Heart right ventricle (tissue), 16 donors: ENCODE results near the gene TRPT1. TPM values are rescaled to one million over a fixed set of nuclear protein-coding genes. Genes with fewer than 3 reads are reported as not detected.

Experiments
- ATAC-seq, 8 donors: fragments of 200-7000 bp; cut with Tn5 transposase; one replicate each; pipeline ENCODE4 v1.9.1; 2020; ENCODE audit warnings: mild to moderate bottlenecking in 8 of 8, moderate library complexity in 8 of 8, moderate number of reproducible peaks in 1 of 8
- DNase-seq, 2 donors: peaks; one replicate each; pipeline ENCODE4 v3.0.0-alpha.2; 2020
- H3K27ac ChIP-seq, 10 donors: fragments of 200-600 bp; sonication (generic) in 2 of 10; one replicate each; pipeline versions ENCODE4 v1.5.0 to v1.8.0; 2020 to 2022; ENCODE audit warnings: mild to moderate bottlenecking in 3 of 10
- H3K27me3 ChIP-seq, 7 donors: fragments of 200-600 bp; one replicate each; pipeline ENCODE4 v1.8.0; 2021 to 2022; ENCODE audit warnings: mild to moderate bottlenecking in 2 of 7
- H3K36me3 ChIP-seq, 9 donors: fragments of 200-600 bp; sonication (generic) in 1 of 9; one replicate each; pipeline versions ENCODE4 v1.5.0 to v1.8.0; 2020 to 2022; ENCODE audit warnings: mild to moderate bottlenecking in 2 of 9
- H3K4me1 ChIP-seq, 9 donors: fragments of 200-600 bp; sonication (generic) in 1 of 9; one replicate each; pipeline versions ENCODE4 v1.5.0 to v1.8.0; 2020 to 2022; ENCODE audit warnings: mild to moderate bottlenecking in 4 of 9
- H3K4me3 ChIP-seq, 10 donors: fragments of 200-600 bp; sonication (generic) in 2 of 10; one replicate each; pipeline versions ENCODE4 v1.5.0 to v1.8.0; 2020 to 2022; ENCODE audit warnings: mild to moderate bottlenecking in 7 of 10, moderate library complexity in 2 of 10
- H3K9me3 ChIP-seq, 11 donors: fragments of 200-600 bp in 10 of 11; sonication (generic) in 2 of 11; one replicate each; pipeline versions ENCODE4 v1.5.0 to v1.8.0; 2013 to 2022; ENCODE audit warnings: mild to moderate bottlenecking in 2 of 11, control low read depth in 1 of 11, moderate library complexity in 1 of 11
- WGBS, 2 donors: extraction: QIAGEN DNeasy Blood & Tissue Kit; methylation state at CpG; one replicate each; pipeline ENCODE4 v1.1.7; 2013; ENCODE audit warnings: inconsistent platforms in 1 of 2; 5-methylcytosine and 5-hydroxymethylcytosine counted together
- intact Hi-C, 10 donors: fragments of 100-400 bp; cut with DNase I; formaldehyde crosslinking; loops; one replicate each; pipeline versions ENCODE4 v1.11.1 to v1.14.2; 2022
- polyA plus RNA-seq, 2 donors: library from polyadenylated mRNA; stranded (reverse); fragments of 200-250 nt; gene quantifications; one replicate each; pipeline ENCODE4 v1.2.3, GENCODE V29; 2013
- total RNA-seq, 10 donors: library from RNA; stranded (reverse); fragmentation: NEBNext Ultra II Directional in 3 of 10; extraction: Animal tissue kit (Norgen Biotek cat#: 25700) in 3 of 10; gene quantifications; one replicate each; pipeline versions ENCODE4 v1.2.1 to v1.2.4, GENCODE V29; 2021 to 2023
- TF ChIP-seq, protein P1 (sequence below), 9 donors: fragments of 200-600 bp; sonication (generic) in 2 of 9; IDR thresholded peaks; one replicate each; pipeline versions ENCODE4 v1.5.0 to v1.8.0; 2021 to 2022; ENCODE audit warnings: antibody characterized with exemption in 9 of 9, mild to moderate bottlenecking in 5 of 9, moderate library complexity in 1 of 9
- donor health status: Arrhythmogenic right ventricular cardiomyopathy.
- donor health status: ischemic (EF 13 %, LVEDD 7.1; RV severe dilation, severe dysfunction).
- donor health status: healthy with polysubstance abuse.
- donor health status: DM: no; HTN: yes; CAD: no.
- donor health status: DM: no; HTN: no; CAD: no.
- donor health status: ischemic (EF 25% LVEDD 6.9; RV normal size, moderate dysfunction).
- donor health status: ischemic (EF 25% LVEDD 5.7; RV mildly dilated, moderate dysfunction).
- donor health status: healthy.
- donor health status: DM: yes; HTN: yes; CAD: no.
- donor health status: Ischemic cardiomyopathy.
- donor health status: ischemic (EF 35%, LVEDD 5.7; RV mildly dilated, moderate dysfunction).
- donor health status: nonischemic (EF 11% LVEDD 7.7; RV severe dilation, severe dysfunction).
- donor health status: DM: yes; HTN: yes; CAD: no.
- donor health status: PGD.
- donor health status: ischemic (EF 29% LVEDD 5.4; RV normal size, mild dysfunction).
- donor health status: nonischemic (EF 23%, LVEDD 6.1; RV moderate dilation, normal function).

TRPT1 gene
- total and polyA plus RNA-seq, 12 donors: 50.5 to 188 (median 67.1) TPM

DNA sequence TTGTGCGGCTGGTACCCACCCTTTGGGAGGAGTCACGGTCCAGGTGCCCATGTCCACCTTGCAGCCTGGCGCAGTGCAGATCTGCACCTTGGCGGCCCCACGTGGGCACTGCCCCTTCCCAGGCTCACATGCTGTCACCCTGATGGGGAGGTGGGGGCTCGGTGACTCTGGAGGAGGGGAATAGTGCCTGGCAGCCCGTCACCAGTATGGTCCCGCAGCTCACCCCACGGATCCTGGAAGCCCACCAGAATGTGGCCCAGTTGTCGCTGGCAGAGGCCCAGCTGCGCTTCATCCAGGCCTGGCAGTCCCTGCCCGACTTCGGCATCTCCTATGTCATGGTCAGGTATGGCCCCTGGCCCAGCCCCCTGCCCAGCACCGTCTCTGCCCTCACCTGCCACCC lies 5.2 kb downstream of the TRPT1 start:
- WGBS, 2 donors: 93% methylated on average over 14 of the region's 14 CpGs
- Histone ChIP-seq H3K36me3 (peaks cover 0 to 84% (median 0%) of the 10 kb centered on the region in 9 donors), H3K4me1 (peaks cover 6 to 23% (median 12%) of the 10 kb centered on the region in 9 donors), H3K4me3 (no peak overlapping the region), H3K27ac (no peak overlapping the region), H3K27me3 (no peaks in the 10 kb centered on the region), H3K9me3 (no peaks in the 10 kb centered on the region)
- TF ChIP-seq, protein P1, sequence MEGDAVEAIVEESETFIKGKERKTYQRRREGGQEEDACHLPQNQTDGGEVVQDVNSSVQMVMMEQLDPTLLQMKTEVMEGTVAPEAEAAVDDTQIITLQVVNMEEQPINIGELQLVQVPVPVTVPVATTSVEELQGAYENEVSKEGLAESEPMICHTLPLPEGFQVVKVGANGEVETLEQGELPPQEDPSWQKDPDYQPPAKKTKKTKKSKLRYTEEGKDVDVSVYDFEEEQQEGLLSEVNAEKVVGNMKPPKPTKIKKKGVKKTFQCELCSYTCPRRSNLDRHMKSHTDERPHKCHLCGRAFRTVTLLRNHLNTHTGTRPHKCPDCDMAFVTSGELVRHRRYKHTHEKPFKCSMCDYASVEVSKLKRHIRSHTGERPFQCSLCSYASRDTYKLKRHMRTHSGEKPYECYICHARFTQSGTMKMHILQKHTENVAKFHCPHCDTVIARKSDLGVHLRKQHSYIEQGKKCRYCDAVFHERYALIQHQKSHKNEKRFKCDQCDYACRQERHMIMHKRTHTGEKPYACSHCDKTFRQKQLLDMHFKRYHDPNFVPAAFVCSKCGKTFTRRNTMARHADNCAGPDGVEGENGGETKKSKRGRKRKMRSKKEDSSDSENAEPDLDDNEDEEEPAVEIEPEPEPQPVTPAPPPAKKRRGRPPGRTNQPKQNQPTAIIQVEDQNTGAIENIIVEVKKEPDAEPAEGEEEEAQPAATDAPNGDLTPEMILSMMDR (IDR thresholded peaks at IDR 0.05): no peak
- intact Hi-C loops: no loop called here
- no peak for DNase-seq
- no peak for ATAC-seq

DNA sequence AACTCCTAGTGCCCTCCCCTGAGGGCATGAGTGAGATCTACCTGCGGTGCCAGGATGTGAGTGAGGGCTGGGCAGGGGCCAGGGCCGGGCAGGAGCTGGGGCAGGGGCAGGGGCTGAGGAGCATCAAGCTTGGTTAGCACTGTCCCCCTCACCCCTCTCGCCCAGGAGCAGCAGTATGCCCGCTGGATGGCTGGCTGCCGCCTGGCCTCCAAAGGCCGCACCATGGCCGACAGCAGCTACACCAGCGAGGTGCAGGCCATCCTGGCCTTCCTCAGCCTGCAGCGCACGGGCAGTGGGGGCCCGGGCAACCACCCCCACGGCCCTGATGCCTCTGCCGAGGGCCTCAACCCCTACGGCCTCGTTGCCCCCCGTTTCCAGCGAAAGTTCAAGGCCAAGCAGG lies 5.7 kb downstream of the TRPT1 start:
- H3K4me3 ChIP-seq: no peak overlapping the region
- peak in 2 of 8 donors; percentile 2 to 16 for ATAC-seq
- no peaks in the 10 kb centered on the region for H3K27me3 ChIP-seq
- TF ChIP-seq, protein P1 (IDR thresholded peaks at IDR 0.05): no peak
- peaks cover 3 to 18% (median 6%) of the 10 kb centered on the region in 9 donors for H3K4me1 ChIP-seq
- DNase-seq: no peak
- H3K36me3 ChIP-seq: peaks cover 0 to 89% (median 0%) of the 10 kb centered on the region in 9 donors
- H3K9me3 ChIP-seq: no peaks in the 10 kb centered on the region
- intact Hi-C loops: no loop called here
- no peak overlapping the region for H3K27ac ChIP-seq
- 92 to 95% methylated on average over 17 of the region's 17 CpGs for WGBS, 2 donors

DNA sequence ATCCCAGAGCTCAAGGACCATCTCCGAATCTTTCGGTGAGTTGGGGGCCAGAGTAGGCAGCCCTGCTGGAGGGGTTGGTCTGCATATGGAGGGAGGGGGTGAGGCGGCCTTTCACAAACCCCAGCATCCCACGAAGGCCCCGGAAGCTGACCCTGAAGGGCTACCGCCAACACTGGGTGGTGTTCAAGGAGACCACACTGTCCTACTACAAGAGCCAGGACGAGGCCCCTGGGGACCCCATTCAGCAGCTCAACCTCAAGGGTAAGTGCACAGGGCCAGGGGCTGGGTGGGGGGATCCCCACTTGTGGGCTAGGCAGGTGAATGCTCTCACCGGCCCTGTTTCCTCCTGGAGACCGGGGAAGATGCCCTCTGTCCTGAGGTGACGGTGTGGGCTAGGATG lies 6.2 kb downstream of the TRPT1 start:
- Histone ChIP-seq H3K27me3 (no peaks in the 10 kb centered on the region), H3K27ac (no peak overlapping the region), H3K36me3 (peaks cover 0 to 94% (median 0%) of the 10 kb centered on the region in 9 donors), H3K4me3 (no peak overlapping the region), H3K4me1 (peaks cover 0 to 13% (median 2%) of the 10 kb centered on the region in 9 donors), H3K9me3 (no peaks in the 10 kb centered on the region)
- ATAC-seq (peak in 1 of 8 donors; percentile 3), DNase-seq (no peak)
- WGBS, 2 donors: 91 to 93% methylated on average over 10 of the region's 10 CpGs
- intact Hi-C loops: no loop called here
- TF ChIP-seq, protein P1 (IDR thresholded peaks at IDR 0.05): no peak

DNA sequence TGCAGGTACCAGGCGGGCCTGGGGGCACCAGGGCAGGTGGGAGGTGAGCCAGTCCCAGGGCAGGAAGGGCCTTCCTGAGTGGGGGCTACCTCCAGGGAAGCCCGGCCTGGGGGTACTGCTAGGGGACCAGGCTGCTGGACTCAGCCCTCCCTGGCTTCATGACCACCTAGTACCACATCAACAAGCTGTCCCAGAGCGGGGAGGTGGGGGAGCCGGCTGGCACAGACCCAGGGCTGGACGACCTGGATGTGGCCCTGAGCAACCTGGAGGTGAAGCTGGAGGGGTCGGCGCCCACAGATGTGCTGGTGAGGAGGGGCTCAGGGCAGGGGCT lies 6.7 kb downstream of the TRPT1 start:
- Histone ChIP-seq H3K4me1 (peaks cover 0 to 9% (median 0%) of the 10 kb centered on the region in 9 donors), H3K4me3 (no peak overlapping the region), H3K27me3 (no peaks in the 10 kb centered on the region), H3K36me3 (peaks cover 0 to 97% (median 0%) of the 10 kb centered on the region in 9 donors), H3K9me3 (no peaks in the 10 kb centered on the region), H3K27ac (no peak overlapping the region)
- TF ChIP-seq, protein P1 (IDR thresholded peaks at IDR 0.05): no peak
- ATAC-seq (peak in 1 of 8 donors; percentile 7), DNase-seq (no peak)
- intact Hi-C loops: no loop called here
- WGBS, 2 donors: 87 to 91% methylated on average over 7 of the region's 7 CpGs
